ENCODE data around the gene TRABD2B. TPM values are rescaled to one million over a fixed set of nuclear protein-coding genes. Genes with fewer than 3 reads are reported as not detected.

The TRABD2B gene
- total and polyA plus RNA-seq, 2 donors from 2014 or later = 19.8 to 62.0 TPM

GRCh38 chr1:47722909-47723580 lies 274.1 kb downstream of the TRABD2B start:
- Histone ChIP-seq H3K9me3 (ENCODE audit: control insufficient read depth in 2 of 3, insufficient read depth in 1 of 3, low read length in 3 of 3) (no peaks in the 10 kb centered on the region), H3K27ac (ENCODE audit: low read depth in 2 of 2, low read length in 2 of 2) (no peak overlapping the region), H3K4me3 (ENCODE audit: low read length in 3 of 3) (no peak overlapping the region), H3K9ac (ENCODE audit: low read length in 3 of 3) (no peak overlapping the region), H3K4me1 (ENCODE audit: control insufficient read depth in 2 of 3, insufficient read depth in 2 of 3, low read depth in 1 of 3, low read length in 3 of 3) (peaks cover 0 to 5% (median 0%) of the 10 kb centered on the region in 3 donors), H3K27me3 (ENCODE audit: control insufficient read depth, insufficient read depth, low read length) (peaks cover 3% of the 10 kb centered on the region), H3K36me3 (ENCODE audit: control insufficient read depth in 2 of 3, insufficient read depth in 3 of 3, low read length in 3 of 3) (no peaks in the 10 kb centered on the region)
- FAIRE-seq = no peak
- intact Hi-C loops (cut with DNase I) = loop anchor here (10.0 kb wide), 1 partner anchor 538 kb away; no protein-coding TSS in a partner anchor
- TF ChIP-seq CTCF (IDR thresholded peaks at IDR 0.05; ENCODE audit: borderline replicate concordance, extremely low read depth, insufficient read depth) = no peak
- DNase-seq = no peak

- no peak overlapping the region for H3K27ac ChIP-seq (ENCODE audit: low read depth in 2 of 2, low read length in 2 of 2)
- intact Hi-C loops (cut with DNase I) = loop anchor here (10.0 kb wide), 1 partner anchor 537 kb away; no protein-coding TSS in a partner anchor
- no peak for FAIRE-seq
Observed at GRCh38 chr1:47722101-47722500, 275.1 kb downstream of the TRABD2B start.

GRCh38 chr1:47720111-47720510 lies 277.1 kb downstream of the TRABD2B start:
- no peak overlapping the region for H3K4me3 ChIP-seq (ENCODE audit: low read length in 3 of 3)
- FAIRE-seq = no peak
- no peak overlapping the region for H3K9ac ChIP-seq (ENCODE audit: low read length in 3 of 3)
- TF ChIP-seq CTCF (IDR thresholded peaks at IDR 0.05; ENCODE audit: borderline replicate concordance, extremely low read depth, insufficient read depth) = no peak
- no peaks in the 10 kb centered on the region for H3K36me3 ChIP-seq (ENCODE audit: control insufficient read depth in 2 of 3, insufficient read depth in 3 of 3, low read length in 3 of 3)
- DNase-seq = peak in 4 of 5 donors; percentile 66 to 78 (median 72)
- no peak overlapping the region for H3K27ac ChIP-seq (ENCODE audit: low read depth in 2 of 2, low read length in 2 of 2)
- H3K9me3 ChIP-seq (ENCODE audit: control insufficient read depth in 2 of 3, insufficient read depth in 1 of 3, low read length in 3 of 3) = no peaks in the 10 kb centered on the region
- intact Hi-C loops (cut with DNase I) = loop anchor here (10.0 kb wide), 1 partner anchor 535 kb away; no protein-coding TSS in a partner anchor
- H3K4me1 ChIP-seq (ENCODE audit: control insufficient read depth in 2 of 3, insufficient read depth in 2 of 3, low read depth in 1 of 3, low read length in 3 of 3) = no peaks in the 10 kb centered on the region
- peaks cover 3% of the 10 kb centered on the region for H3K27me3 ChIP-seq (ENCODE audit: control insufficient read depth, insufficient read depth, low read length)

More at GRCh38 chr1:47722101-47722500, 275.1 kb downstream of the TRABD2B start:
- H3K27me3 ChIP-seq (ENCODE audit: control insufficient read depth, insufficient read depth, low read length) = peaks cover 3% of the 10 kb centered on the region
- H3K36me3 ChIP-seq (ENCODE audit: control insufficient read depth in 2 of 3, insufficient read depth in 3 of 3, low read length in 3 of 3) = no peaks in the 10 kb centered on the region
- no peak overlapping the region for H3K9ac ChIP-seq (ENCODE audit: low read length in 3 of 3)
- no peak for TF ChIP-seq CTCF (IDR thresholded peaks at IDR 0.05; ENCODE audit: borderline replicate concordance, extremely low read depth, insufficient read depth)
- no peak overlapping the region for H3K4me3 ChIP-seq (ENCODE audit: low read length in 3 of 3)
- DNase-seq = no peak
- H3K9me3 ChIP-seq (ENCODE audit: control insufficient read depth in 2 of 3, insufficient read depth in 1 of 3, low read length in 3 of 3) = no peaks in the 10 kb centered on the region
- peaks cover 0 to 5% (median 0%) of the 10 kb centered on the region in 3 donors for H3K4me1 ChIP-seq (ENCODE audit: control insufficient read depth in 2 of 3, insufficient read depth in 2 of 3, low read depth in 1 of 3, low read length in 3 of 3)

Measured in kidney (tissue), 14 donors.